CD4-positive, alpha-beta T cell (primary cell): Measurements from ENCODE around the gene MYO18A. TPM values are rescaled to one million over a fixed set of nuclear protein-coding genes. Genes with fewer than 3 reads are reported as not detected.

Experiments
- ATAC-seq: fragments of 200-7000 bp; cut with Tn5 transposase; one replicate; pipeline ENCODE4 v1.10.0; 2022; ENCODE audit warnings: mild to moderate bottlenecking; ENCODE audit not compliant: poor library complexity
- CTCF ChIA-PET: fragments of 350-600 bp; sonication (Branson Sonifier 250); formaldehyde crosslinking; loops from one replicate; lab custom pipeline; 2021; ENCODE audit warnings: antibody characterized with exemption, inconsistent platforms; lab: Charles Lee
- POLR2A ChIA-PET: fragments of 350-600 bp; sonication (Branson Sonifier 250); formaldehyde crosslinking; loops from one replicate; lab custom pipeline; 2021; ENCODE audit warnings: antibody characterized with exemption, inconsistent platforms; lab: Charles Lee
- DNase-seq, 14 experiments: peaks; one replicate each; pipeline ENCODE4 v3.0.0-alpha.2; 2013 to 2020; ENCODE audit warnings: mixed read lengths in 2 of 14
- H3K27ac ChIP-seq, 2 donors: one replicate each; pipeline versions ENCODE4 v1.5.1 to v1.7.0; 2013; ENCODE audit warnings: low read length in 2 of 2, low read depth in 1 of 2, mild to moderate bottlenecking in 1 of 2
- H3K27me3 ChIP-seq, 2 experiments: 1 replicate in 1 of 2; 2 replicates in 1 of 2; pipeline versions ENCODE4 v1.6.1 to v1.7.0; 2013; ENCODE audit warnings: low read length in 2 of 2, control low read depth in 1 of 2, mild to moderate bottlenecking in 1 of 2, moderate library complexity in 1 of 2; ENCODE audit not compliant: insufficient read depth in 2 of 2, control insufficient read depth in 1 of 2
- H3K36me3 ChIP-seq: one replicate; pipeline ENCODE4 v1.6.1; 2013; ENCODE audit warnings: low read length, control low read depth; ENCODE audit not compliant: insufficient read depth
- H3K4me1 ChIP-seq: one replicate; pipeline ENCODE4 v1.6.1; 2013; ENCODE audit warnings: low read length, control low read depth; ENCODE audit not compliant: insufficient read depth
- H3K4me3 ChIP-seq: one replicate; pipeline ENCODE4 v1.5.1; 2013; ENCODE audit warnings: mild to moderate bottlenecking, low read length, moderate library complexity
- H3K9me3 ChIP-seq, 2 experiments: 1 replicate in 1 of 2; 2 replicates in 1 of 2; pipeline versions ENCODE4 v1.6.1 to v1.7.0; 2013; ENCODE audit warnings: low read length in 2 of 2, mild to moderate bottlenecking in 2 of 2, control low read depth in 1 of 2, moderate library complexity in 1 of 2; ENCODE audit not compliant: control insufficient read depth in 1 of 2, insufficient read depth in 1 of 2
- H3K27ac Mint-ChIP-seq: one replicate; pipeline ENCODE4 v1.8.0; 2020; ENCODE audit warnings: mixed read lengths
- H3K27me3 Mint-ChIP-seq: one replicate; pipeline ENCODE4 v1.8.0; 2021; ENCODE audit warnings: mixed read lengths
- H3K36me3 Mint-ChIP-seq: one replicate; pipeline ENCODE4 v1.8.0; 2021; ENCODE audit warnings: low read depth, mixed read lengths
- H3K4me1 Mint-ChIP-seq: one replicate; pipeline ENCODE4 v1.8.0; 2021; ENCODE audit warnings: low read depth, mixed read lengths
- H3K4me3 Mint-ChIP-seq: one replicate; pipeline ENCODE4 v1.8.0; 2020; ENCODE audit warnings: mild to moderate bottlenecking, mixed read lengths
- H3K9me3 Mint-ChIP-seq: one replicate; pipeline ENCODE4 v1.8.0; 2020; ENCODE audit warnings: mixed read lengths
- CTCF ChIP-seq: fragments of 200-600 bp; IDR thresholded peaks from one replicate; pipeline ENCODE4 v1.8.0; 2022; ENCODE audit warnings: antibody characterized with exemption, mild to moderate bottlenecking
- intact Hi-C, 2 experiments: fragments of 100-400 bp; cut with DNase I in 1 of 2; cut with micrococcal nuclease in 1 of 2; formaldehyde crosslinking; loops; one replicate each; pipeline versions ENCODE4 v1.15.1 to v1.9.0; 2023 to 2025; cut with DNase I, micrococcal nuclease
- total RNA-seq, 174 experiments: library from RNA in 2 of 174; stranded (reverse) in 2 of 174; gene quantifications; one replicate each; pipeline ENCODE4 v1.2.3 and lab custom pipeline; 2021 to 2026

The MYO18A gene
- total RNA-seq, 2 experiments from 2014 or later, result 87.0 to 90.1 TPM

- Mint-ChIP-seq H3K36me3 (peaks cover 41% of the 10 kb centered on the region), H3K9me3 (no peaks in the 10 kb centered on the region)
- no peaks in the 10 kb centered on the region for H3K27me3 ChIP-seq
Observed at GRCh38 chr17:29120433-29120832, 59.8 kb downstream of the MYO18A start.

GRCh38 chr17:29119265-29119664 lies 60.9 kb downstream of the MYO18A start:
- ATAC-seq (no peak), DNase-seq (no peak)
- no peaks in the 10 kb centered on the region for H3K9me3 Mint-ChIP-seq
- peaks cover 13% of the 10 kb centered on the region for H3K4me1 ChIP-seq
- H3K4me3 ChIP-seq, result no peak overlapping the region
- H3K36me3 ChIP-seq, result peaks cover 73% of the 10 kb centered on the region
- no peak overlapping the region for H3K27ac Mint-ChIP-seq
- TF ChIP-seq CTCF, result no peak
- no peak overlapping the region for H3K4me3 Mint-ChIP-seq
- H3K27me3 ChIP-seq, result no peaks in the 10 kb centered on the region
- no peaks in the 10 kb centered on the region for H3K9me3 ChIP-seq
- H3K27me3 Mint-ChIP-seq, result no peaks in the 10 kb centered on the region
- H3K27ac ChIP-seq, result no peak overlapping the region
- CTCF ChIA-PET, result interaction anchor here (0.7 to 1.3 kb wide), 3 partner anchors 14 to 154 kb away, joined by 3 read pairs; partner anchors contain the start of gene MYO18A
- POLR2A ChIA-PET, result interaction anchor here (1.0 kb wide), 1 partner anchor 154 kb away, joined by 5 read pairs; no protein-coding TSS in a partner anchor
- peaks cover 49% of the 10 kb centered on the region for H3K36me3 Mint-ChIP-seq
- intact Hi-C loops, result loop anchor here (5.0 to 10.0 kb wide), 3 partner anchors 354 to 472 kb away; partner anchors contain the start of genes BLTP2 (in 1 of the 2), NEK8 (in 1 of the 2) and TLCD1 (in 1 of the 2)
- H3K4me1 Mint-ChIP-seq, result peaks cover 9% of the 10 kb centered on the region

More at GRCh38 chr17:29120433-29120832, 59.8 kb downstream of the MYO18A start:
- ChIA-PET CTCF (no interaction called here), POLR2A (interaction anchor here (0.7 kb wide), 1 partner anchor 19 kb away, joined by 3 read pairs; no protein-coding TSS in a partner anchor)
- H3K27ac ChIP-seq, result no peak overlapping the region
- peaks cover 10% of the 10 kb centered on the region for H3K4me1 Mint-ChIP-seq
- no peaks in the 10 kb centered on the region for H3K9me3 ChIP-seq
- TF ChIP-seq CTCF, result no peak
- H3K4me3 ChIP-seq, result no peak overlapping the region
- no peak for DNase-seq
- peaks cover 64% of the 10 kb centered on the region for H3K36me3 ChIP-seq
- no peak overlapping the region for H3K4me3 Mint-ChIP-seq
- intact Hi-C loops, result no loop called here
- no peak for ATAC-seq
- peaks cover 17% of the 10 kb centered on the region for H3K4me1 ChIP-seq
- no peak overlapping the region for H3K27ac Mint-ChIP-seq
- no peaks in the 10 kb centered on the region for H3K27me3 Mint-ChIP-seq

GRCh38 chr17:29116804-29117753 lies 63.1 kb downstream of the MYO18A start:
- Histone ChIP-seq H3K4me3 (no peak overlapping the region), H3K36me3 (peaks cover 83% of the 10 kb centered on the region), H3K27ac (no peak overlapping the region), H3K27me3 (no peaks in the 10 kb centered on the region), H3K4me1 (peaks cover 11% of the 10 kb centered on the region), H3K9me3 (no peaks in the 10 kb centered on the region)
- Mint-ChIP-seq H3K9me3 (no peaks in the 10 kb centered on the region), H3K4me3 (no peak overlapping the region), H3K4me1 (peaks cover 5% of the 10 kb centered on the region), H3K27ac (no peak overlapping the region), H3K27me3 (no peaks in the 10 kb centered on the region), H3K36me3 (peaks cover 57% of the 10 kb centered on the region)
- POLR2A ChIA-PET, result interaction anchor here (0.8 to 2.1 kb wide), 5 partner anchors 22 to 470 kb away, joined by 3 to 15 read pairs (median 5); partner anchors contain the start of gene NEK8
- DNase-seq (peak; percentile 70 to 87 (median 74)), ATAC-seq (peak; percentile 91)
- CTCF ChIA-PET, result interaction anchor here (0.5 to 3.0 kb wide), 25 partner anchors 8 to 540 kb away, joined by 3 to 36 read pairs (median 5); partner anchors contain the start of genes MYO18A and NUFIP2
- intact Hi-C loops, result loop anchor here (1.0 to 10.0 kb wide), 6 partner anchors 152 to 471 kb away; partner anchors contain the start of genes BLTP2 (in 1 of the 2), NEK8 (in 1 of the 2) and TLCD1 (in 1 of the 2)
- TF ChIP-seq CTCF, result peak; percentile 98
